ENCODE results near the gene HMGN5.

HMGN5 gene
- 1.7 to 2.2 reads per million in 2 donors for total RNA-seq

DNA sequence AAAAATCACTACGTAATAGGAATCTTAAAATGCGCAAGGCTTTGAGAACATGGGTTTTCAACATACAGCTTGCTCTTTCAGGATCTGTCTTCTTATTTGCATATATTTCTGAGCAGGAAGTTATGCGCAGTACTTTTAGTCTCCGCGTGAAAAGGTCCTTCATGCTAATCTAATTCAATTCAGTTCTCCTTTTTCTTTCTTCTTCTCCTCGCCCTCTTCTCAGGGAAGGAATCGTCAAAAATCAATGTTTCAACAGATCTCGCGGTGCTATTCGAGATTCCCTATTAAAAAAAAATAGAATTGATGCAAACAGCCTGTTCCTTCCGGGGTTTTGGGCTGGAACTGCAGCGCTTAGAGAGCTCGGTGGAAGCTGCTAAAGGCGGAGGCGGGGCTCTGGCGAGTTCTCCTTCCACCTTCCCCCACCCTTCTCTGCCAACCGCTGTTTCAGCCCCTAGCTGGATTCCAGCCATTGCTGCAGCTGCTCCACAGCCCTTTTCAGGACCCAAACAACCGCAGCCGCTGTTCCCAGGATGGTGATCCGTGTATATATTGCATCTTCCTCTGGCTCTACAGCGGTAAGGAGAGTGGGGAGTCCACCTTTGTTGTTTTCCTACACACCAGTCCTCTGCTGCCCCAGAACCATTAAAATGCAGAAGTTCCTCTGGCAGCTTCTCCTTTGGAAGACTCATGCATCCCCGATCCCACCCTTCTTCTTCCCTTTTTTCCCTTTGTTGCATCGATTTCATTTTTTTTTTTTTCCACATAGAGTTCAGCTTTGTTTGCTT lies at the start of gene HMGN5, which contains the start of gene SH3BGRL:
HMGN5 (minus strand) TSS at position 243 of the 785 bp plus-strand sequence. CDS start 80,364 bp downstream, outside the sequence.
SH3BGRL (plus strand) TSS at position 432 of the 785 bp plus-strand sequence; CDS start at position 531, 99 bp downstream.
- DNase-seq, result peak; percentile 23 to 88 (median 60)

DNA sequence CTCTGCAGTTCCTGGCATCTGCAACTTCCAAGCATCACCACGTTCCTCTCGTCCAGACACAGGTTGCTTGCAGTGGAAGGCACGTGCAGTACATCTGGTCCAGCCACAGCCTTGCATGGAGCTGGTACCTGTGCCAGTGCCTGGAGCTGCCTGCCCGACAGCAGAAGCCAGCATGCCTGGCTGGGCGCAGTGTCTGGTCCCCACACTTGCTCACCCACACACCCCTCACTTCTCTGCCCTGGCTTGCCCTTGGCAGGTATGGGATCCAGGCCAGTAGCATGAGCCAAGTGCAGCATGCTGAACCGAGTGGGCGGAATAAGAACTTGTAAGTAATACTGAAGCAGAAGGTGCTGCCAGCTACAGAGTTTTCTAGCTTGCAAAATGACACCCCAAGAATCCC lies 40.0 kb upstream of the HMGN5 start:
- DNase-seq, result no peak

GRCh38 chrX:81240701-81241331 lies 39.1 kb upstream of the HMGN5 start:
- no peak for DNase-seq

GRCh38 chrX:81238166-81238565 lies 36.5 kb upstream of the HMGN5 start:
- DNase-seq, result no peak

- no peak for DNase-seq
These were observed 35.8 kb upstream of the HMGN5 start for GRCh38 chrX:81237516-81237915.

- DNase-seq, result no peak
These were observed 30.5 kb upstream of the HMGN5 start for GRCh38 chrX:81232218-81232617.

DNA sequence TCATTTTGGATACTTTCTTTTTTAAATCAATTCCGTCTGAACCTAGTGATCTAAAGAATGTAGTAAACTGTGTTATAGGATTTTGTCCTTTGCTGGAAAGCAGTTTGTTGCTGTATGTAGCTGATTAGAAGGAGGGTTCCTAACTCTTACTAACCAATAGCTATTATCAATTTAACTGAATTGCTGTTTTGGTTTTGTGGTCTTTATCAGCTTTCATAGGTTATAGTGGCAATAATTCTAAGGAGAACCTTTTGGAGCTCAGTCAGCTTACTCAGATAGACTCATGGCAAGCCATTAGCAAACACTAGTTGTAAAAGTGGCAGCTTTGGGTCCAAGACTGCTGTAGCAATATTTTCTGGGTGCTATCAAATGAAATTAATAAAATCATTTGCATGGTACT lies 29.8 kb upstream of the HMGN5 start:
- no peak for DNase-seq

GRCh38 chrX:81229901-81230300 lies 28.2 kb upstream of the HMGN5 start:
- DNase-seq, result no peak

DNA sequence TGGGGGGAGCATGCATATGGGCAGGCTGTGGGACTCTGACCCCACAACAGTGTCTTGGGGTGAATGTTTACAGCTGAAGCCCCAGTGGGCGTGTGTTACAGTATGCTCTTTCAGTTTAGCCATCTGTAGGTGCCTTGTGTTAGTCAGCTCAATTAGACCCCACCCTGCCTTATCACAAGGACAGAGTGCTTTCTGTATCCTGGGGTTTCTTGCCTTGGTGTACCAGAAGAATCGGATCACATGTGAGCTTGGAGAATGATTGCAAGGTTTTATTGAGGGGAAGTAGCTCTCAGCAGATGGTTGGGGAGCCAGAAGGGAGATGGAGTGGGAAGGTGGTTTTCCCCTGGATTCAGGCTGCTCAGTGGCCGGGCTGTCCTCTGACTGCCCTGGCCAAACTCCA lies 27.5 kb upstream of the HMGN5 start:
- no peak for DNase-seq

DNA sequence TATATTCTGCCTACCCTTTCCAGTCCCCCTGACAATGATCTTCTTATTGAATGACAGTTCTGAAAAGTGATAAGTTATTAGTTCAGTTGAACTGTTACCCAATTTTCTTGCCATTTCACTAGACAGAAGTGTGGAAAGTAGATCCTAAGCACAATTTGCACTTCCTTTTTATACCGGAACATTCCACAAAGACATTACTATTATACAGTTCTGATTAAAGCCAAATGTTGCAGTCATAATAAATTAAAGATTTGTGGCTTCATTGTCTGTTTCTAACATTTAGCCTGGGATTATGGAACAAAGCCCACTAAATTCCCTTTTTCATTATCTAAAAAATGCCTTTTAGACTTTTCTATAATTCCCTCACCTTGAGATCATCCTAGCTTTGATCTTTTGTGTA lies 14.0 kb upstream of the HMGN5 start:
- no peak for DNase-seq

DNA sequence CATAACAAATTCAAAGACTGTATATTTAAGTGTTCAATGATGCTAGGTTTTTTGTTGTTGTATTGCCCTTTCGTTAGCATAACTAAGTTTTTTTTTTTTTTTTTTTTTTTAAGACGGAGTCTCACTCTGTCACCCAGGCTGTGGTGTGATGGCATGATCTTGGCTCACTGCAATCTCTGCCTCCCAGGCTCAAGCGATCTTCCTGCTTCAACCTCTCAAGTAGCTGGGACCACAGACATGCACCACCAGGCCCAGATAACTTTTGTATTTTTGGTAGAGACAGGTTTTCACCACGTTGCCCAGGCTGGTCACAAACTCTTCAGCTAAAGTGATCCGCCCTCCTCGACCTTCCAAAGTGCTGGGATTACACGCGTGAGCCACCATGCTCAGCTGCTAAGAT lies 7.2 kb upstream of the HMGN5 start:
- no peak for DNase-seq

- DNase-seq, result no peak
These were observed 4.8 kb upstream of the HMGN5 start for GRCh38 chrX:81206476-81206875.

GRCh38 chrX:81205551-81205950 lies 3.8 kb upstream of the HMGN5 start:
- no peak for DNase-seq

DNA sequence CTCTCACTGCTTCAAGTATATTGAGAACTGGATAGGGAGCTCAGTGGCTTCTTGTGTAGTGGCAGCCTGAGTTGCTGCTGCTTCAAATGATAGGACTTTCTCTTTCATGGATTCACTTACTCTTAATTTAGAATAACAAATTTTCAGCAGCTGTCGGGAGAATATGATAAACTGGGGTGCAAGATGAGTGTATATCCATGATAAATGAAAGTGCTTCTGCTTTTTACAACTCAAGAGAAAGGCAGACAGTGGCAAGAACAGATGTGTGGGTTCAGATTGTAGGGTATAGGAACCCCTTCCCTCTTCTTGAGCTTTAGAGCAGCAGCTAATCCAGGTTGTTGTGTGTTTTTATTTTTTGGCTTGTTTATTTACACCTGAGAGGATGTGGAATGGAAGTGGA lies 1.2 kb upstream of the HMGN5 start:
- no peak for DNase-seq

GRCh38 chrX:81202456-81202819 lies 725 bp upstream of the HMGN5 start:
- DNase-seq, result peak in 1 of 5 experiments; percentile 28

DNA sequence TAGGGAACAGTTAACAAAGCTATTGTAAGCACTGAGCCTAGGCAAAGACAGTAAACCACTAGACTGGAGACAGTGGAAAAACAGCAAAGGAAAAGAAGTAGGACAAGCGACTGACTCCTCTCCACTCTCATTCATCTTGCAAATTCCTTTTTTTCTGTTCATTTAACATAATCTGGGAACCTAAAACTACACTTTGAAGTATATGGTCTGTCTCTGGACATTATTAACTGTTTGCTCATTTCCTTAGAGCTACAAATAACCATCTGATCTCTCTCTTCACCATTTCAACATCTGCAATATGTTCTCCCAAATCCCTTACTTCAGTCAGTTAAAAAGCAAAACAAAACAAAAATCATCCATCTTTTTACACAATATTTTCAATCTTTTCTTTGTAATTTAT lies 642 bp downstream of the HMGN5 start:
- no peak for DNase-seq

- DNase-seq, result peak in 4 of 5 experiments; percentile 16 to 54 (median 20)
These were observed 6.0 kb downstream of the HMGN5 start for GRCh38 chrX:81195712-81196111.

- DNase-seq, result no peak
These were observed 6.5 kb downstream of the HMGN5 start for GRCh38 chrX:81195259-81195658.

DNA sequence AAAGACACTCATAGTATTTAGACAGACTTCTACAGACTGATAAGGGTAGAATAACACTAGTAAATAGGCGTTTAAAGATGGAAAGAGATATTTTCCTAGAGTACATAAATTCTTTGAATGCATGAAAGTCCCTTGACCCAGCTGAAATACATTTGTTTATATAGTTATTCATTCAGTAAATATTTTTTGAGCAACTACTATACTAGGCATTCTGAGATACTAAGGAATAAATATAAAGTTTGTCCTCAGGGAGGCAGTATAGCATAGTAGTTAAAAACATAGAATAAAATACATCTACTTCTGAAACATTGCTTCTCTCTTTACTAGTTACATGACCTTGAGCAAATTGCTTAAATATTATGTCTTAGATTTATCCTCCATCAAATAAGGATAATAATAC lies 27.4 kb downstream of the HMGN5 start:
- peak in 1 of 5 experiments; percentile 9 for DNase-seq

DNA sequence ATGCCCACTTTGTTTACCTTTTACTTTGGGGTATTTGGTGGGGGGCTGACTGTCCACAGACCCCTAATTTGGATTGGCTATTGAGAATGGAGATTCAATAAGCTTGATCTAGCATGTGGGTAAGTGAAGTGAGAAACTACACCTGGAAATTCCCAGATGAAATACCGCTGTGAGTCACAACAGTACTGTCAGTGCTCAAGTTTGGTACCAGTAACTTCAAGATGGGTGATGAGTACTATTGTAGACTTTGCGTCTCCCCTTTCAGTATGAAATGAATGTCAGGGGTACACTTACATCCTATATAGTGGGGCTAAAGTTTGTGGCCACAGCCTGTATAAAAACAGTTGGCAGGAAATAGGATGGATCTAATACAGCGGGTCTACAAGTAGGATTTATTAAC lies 33.3 kb downstream of the HMGN5 start:
- no peak for DNase-seq

- DNase-seq, result peak; percentile 48 to 93 (median 77)
These were observed 80.0 kb downstream of the HMGN5 start for GRCh38 chrX:81121513-81122363.

DNA sequence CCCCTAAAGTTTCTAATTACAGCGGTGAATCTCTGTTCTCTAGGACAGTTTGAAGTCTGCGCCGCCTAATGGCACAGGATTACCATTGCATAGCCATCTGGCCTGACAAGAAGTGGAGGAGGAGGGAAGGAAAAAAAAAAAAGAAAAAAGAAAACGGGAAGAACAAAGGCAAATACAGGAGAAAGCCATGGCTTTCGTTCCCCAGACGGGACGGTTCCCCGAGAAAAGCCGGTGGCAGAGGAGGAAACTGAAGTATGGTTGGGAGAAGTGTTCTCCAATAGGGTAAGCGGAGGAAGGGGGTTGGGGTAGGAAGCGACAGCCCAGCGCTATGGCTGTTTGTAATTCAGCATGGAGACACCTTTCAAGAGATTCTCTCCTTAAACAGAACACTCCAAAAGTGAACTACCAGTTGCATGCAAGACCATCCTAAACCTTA lies 80.8 kb downstream of the HMGN5 start:
- peak in 3 of 5 experiments; percentile 15 to 55 (median 21) for DNase-seq

Data from T-helper 2 cell (primary cell).